PC-3 (cell line): ENCODE measurements around the gene CCDC184. TPM values are rescaled to one million over a fixed set of nuclear protein-coding genes. Genes with fewer than 3 reads are reported as not detected.

Source experiments
- ATAC-seq: fragments of 200-7000 bp; cut with Tn5 transposase; 2 replicates; pipeline ENCODE4 v1.9.1; 2020; ENCODE audit warnings: mild to moderate bottlenecking, moderate library complexity
- BruUV-seq: library from RNA; stranded (reverse); fragments of 400-500 nt; replicated peaks from 2 replicates; lab custom pipeline; 2021; lab: Mats Ljungman, UMichigan
- CTCF ChIA-PET: fragments of 300-600 bp; sonication (Branson Sonifier 250); formaldehyde crosslinking; loops from one replicate; lab custom pipeline; 2022; ENCODE audit warnings: antibody characterized with exemption; lab: Charles Lee
- POLR2A ChIA-PET: fragments of 300-600 bp; sonication (Branson Sonifier 250); formaldehyde crosslinking; loops from one replicate; lab custom pipeline; 2022; ENCODE audit warnings: antibody characterized with exemption; ENCODE audit not compliant: unreplicated experiment; lab: Charles Lee
- DNase-seq: peaks from one replicate; pipeline ENCODE4 v3.0.0-alpha.2; 2015
- H2AFZ ChIP-seq: fragments of 300-600 bp; sonication (generic); 2 replicates; pipeline ENCODE4 v1.6.0; 2016; ENCODE audit warnings: antibody characterized with exemption, low read length
- H3F3A ChIP-seq: fragments of 300-600 bp; sonication (generic); one replicate; pipeline ENCODE4 v1.6.0; 2017; ENCODE audit warnings: antibody characterized with exemption, low read length, control low read depth, mild to moderate bottlenecking; ENCODE audit not compliant: unreplicated experiment
- H3K27ac ChIP-seq: fragments of 300-600 bp; sonication (generic); 2 replicates; pipeline ENCODE4 v1.5.1; 2016; ENCODE audit warnings: mild to moderate bottlenecking, low read length
- H3K27me3 ChIP-seq: fragments of 300-600 bp; sonication (generic); 2 replicates; pipeline ENCODE4 v1.6.1; 2016; ENCODE audit warnings: low read length, mixed read lengths
- H3K36me3 ChIP-seq: fragments of 300-600 bp; sonication (generic); 2 replicates; pipeline ENCODE4 v1.6.1; 2016; ENCODE audit warnings: low read depth, mixed run types, low read length, mixed read lengths
- H3K4me1 ChIP-seq: fragments of 300-600 bp; sonication (generic); 2 replicates; pipeline ENCODE4 v1.5.1; 2016; ENCODE audit warnings: low read length; ENCODE audit not compliant: insufficient read depth
- H3K4me2 ChIP-seq: fragments of 300-600 bp; sonication (generic); 2 replicates; pipeline ENCODE4 v1.6.0; 2016; ENCODE audit warnings: low read length
- H3K4me3 ChIP-seq: fragments of 300-600 bp; sonication (generic); 2 replicates; pipeline ENCODE4 v1.5.1; 2016; ENCODE audit warnings: mild to moderate bottlenecking, low read length, mixed read lengths
- H3K79me2 ChIP-seq: fragments of 300-600 bp; sonication (generic); 2 replicates; pipeline ENCODE4 v1.6.1; 2017; ENCODE audit warnings: low read length, mixed read lengths
- H3K9ac ChIP-seq: fragments of 300-600 bp; sonication (generic); 2 replicates; pipeline ENCODE4 v1.6.0; 2016; ENCODE audit warnings: mild to moderate bottlenecking, low read length
- H3K9me2 ChIP-seq: fragments of 300-600 bp; sonication (generic); replicated peaks from 2 replicates; pipeline ENCODE4 v1.6.1; 2016; ENCODE audit warnings: mixed run types, low read length, mixed read lengths
- H3K9me3 ChIP-seq: fragments of 300-600 bp; sonication (generic); 2 replicates; pipeline ENCODE4 v1.6.1; 2016; ENCODE audit warnings: low read length, mixed read lengths
- H4K20me1 ChIP-seq: fragments of 300-600 bp; sonication (generic); 2 replicates; pipeline ENCODE4 v1.6.1; 2016; ENCODE audit warnings: low read length, mixed read lengths
- CTCF ChIP-seq: fragments of 300-600 bp; sonication (generic); conservative IDR thresholded peaks from 2 replicates; pipeline ENCODE4 v1.5.1; 2017; ENCODE audit warnings: antibody characterized with exemption, low read depth, mild to moderate bottlenecking, low read length
- EZH2 ChIP-seq: fragments of 300-600 bp; sonication (generic); IDR thresholded peaks from one replicate; pipeline ENCODE4 v1.6.1; 2017; ENCODE audit warnings: antibody characterized with exemption, mild to moderate bottlenecking, low read length; ENCODE audit not compliant: unreplicated experiment
- EZH2phosphoT487 ChIP-seq: fragments of 300-600 bp; sonication (generic); IDR thresholded peaks from 2 replicates; pipeline ENCODE4 v1.6.1; 2018; ENCODE audit warnings: mild to moderate bottlenecking, antibody characterized with exemption, low read length, borderline replicate concordance
- intact Hi-C: fragments of 100-400 bp; cut with micrococcal nuclease; formaldehyde crosslinking; loops from 2 replicates; pipeline ENCODE4 v1.9.0; 2023
- total RNA-seq: library from RNA; depleted of rRNA; stranded (reverse); fragments of >200 nt; gene quantifications from 2 replicates; pipeline ENCODE4 v1.2.3, GENCODE V29; 2014

Gene CCDC184
- total RNA-seq, 1 experiment from 2014 or later, result not detected

- H3K36me3 ChIP-seq, result no peaks in the 10 kb centered on the region
- DNase-seq, result no peak
- TF ChIP-seq EZH2phosphoT487 (no peak), EZH2 (no peak), CTCF (no peak)
- no peak overlapping the region for H3K9ac ChIP-seq
- H3K4me2 ChIP-seq, result no peak overlapping the region
- no peak overlapping the region for H3K27ac ChIP-seq
- H3F3A ChIP-seq, result no peaks in the 10 kb centered on the region
- H2AFZ ChIP-seq, result no peak overlapping the region
- no peaks in the 10 kb centered on the region for H4K20me1 ChIP-seq
- peaks cover 14% of the 10 kb centered on the region for H3K4me1 ChIP-seq
- H3K27me3 ChIP-seq, result no peaks in the 10 kb centered on the region
- no peaks in the 10 kb centered on the region for H3K9me3 ChIP-seq
- no TSS peak for BruUV-seq
- ChIA-PET CTCF (no interaction called here), POLR2A (no interaction called here)
- H3K79me2 ChIP-seq, result peaks cover 15% of the 10 kb centered on the region
- H3K4me3 ChIP-seq, result no peak overlapping the region
- no peak for ATAC-seq
- intact Hi-C loops, result no loop called here
- no peaks in the 10 kb centered on the region for H3K9me2 ChIP-seq
Observed at GRCh38 chr12:48160046-48160445, 23.4 kb upstream of the CCDC184 start.

GRCh38 chr12:48160807-48161206 is 22.6 kb upstream of the CCDC184 start:
- H3K36me3 ChIP-seq, result no peaks in the 10 kb centered on the region
- no peaks in the 10 kb centered on the region for H3K9me3 ChIP-seq
- peaks cover 14% of the 10 kb centered on the region for H3K79me2 ChIP-seq
- ChIA-PET CTCF (no interaction called here), POLR2A (no interaction called here)
- no peak overlapping the region for H2AFZ ChIP-seq
- no peak for TF ChIP-seq EZH2
- no peak for TF ChIP-seq CTCF
- no peak for TF ChIP-seq EZH2phosphoT487
- H3K4me3 ChIP-seq, result no peak overlapping the region
- no peaks in the 10 kb centered on the region for H3K27me3 ChIP-seq
- no peaks in the 10 kb centered on the region for H4K20me1 ChIP-seq
- intact Hi-C loops, result no loop called here
- BruUV-seq, result no TSS peak
- no peak overlapping the region for H3K27ac ChIP-seq
- H3K9me2 ChIP-seq, result no peaks in the 10 kb centered on the region
- no peak overlapping the region for H3K9ac ChIP-seq
- peaks cover 14% of the 10 kb centered on the region for H3K4me1 ChIP-seq
- H3K4me2 ChIP-seq, result no peak overlapping the region
- H3F3A ChIP-seq, result no peaks in the 10 kb centered on the region
- DNase-seq, result no peak
- no peak for ATAC-seq

- H3K9me3 ChIP-seq, result no peaks in the 10 kb centered on the region
- no peaks in the 10 kb centered on the region for H3K79me2 ChIP-seq
- no peaks in the 10 kb centered on the region for H3K27me3 ChIP-seq
- ChIA-PET POLR2A (no interaction called here), CTCF (no interaction called here)
- H2AFZ ChIP-seq, result no peak overlapping the region
- no peak overlapping the region for H3K4me2 ChIP-seq
- no TSS peak for BruUV-seq
- no peaks in the 10 kb centered on the region for H3F3A ChIP-seq
- H3K36me3 ChIP-seq, result no peaks in the 10 kb centered on the region
- no peak overlapping the region for H3K9ac ChIP-seq
- no peak overlapping the region for H3K27ac ChIP-seq
- ATAC-seq (no peak), DNase-seq (no peak)
- H4K20me1 ChIP-seq, result no peaks in the 10 kb centered on the region
- intact Hi-C loops, result no loop called here
- no peaks in the 10 kb centered on the region for H3K9me2 ChIP-seq
- H3K4me1 ChIP-seq, result no peaks in the 10 kb centered on the region
- no peak overlapping the region for H3K4me3 ChIP-seq
- TF ChIP-seq EZH2 (no peak), EZH2phosphoT487 (no peak), CTCF (no peak)
Observed at GRCh38 chr12:48163150-48163747, 20.2 kb upstream of the CCDC184 start.
